Umbilical cord (tissue), 2 donors: ENCODE data around the gene ARHGDIB. TPM values are rescaled to one million over a fixed set of nuclear protein-coding genes. Genes with fewer than 3 reads are reported as not detected.

ENCODE experiments used
- DNase-seq: peaks from one replicate; pipeline ENCODE4 v3.0.0-alpha.2; 2015; ENCODE audit warnings: low spot score
- total RNA-seq: library from RNA; depleted of rRNA; stranded (reverse); fragments of >200 nt; gene quantifications from one replicate; pipeline ENCODE4 v1.2.3, GENCODE V29; 2014; ENCODE audit warnings: low replicate concordance; ENCODE audit not compliant: insufficient read depth

ARHGDIB gene
- 60.2 TPM for total RNA-seq

DNA sequence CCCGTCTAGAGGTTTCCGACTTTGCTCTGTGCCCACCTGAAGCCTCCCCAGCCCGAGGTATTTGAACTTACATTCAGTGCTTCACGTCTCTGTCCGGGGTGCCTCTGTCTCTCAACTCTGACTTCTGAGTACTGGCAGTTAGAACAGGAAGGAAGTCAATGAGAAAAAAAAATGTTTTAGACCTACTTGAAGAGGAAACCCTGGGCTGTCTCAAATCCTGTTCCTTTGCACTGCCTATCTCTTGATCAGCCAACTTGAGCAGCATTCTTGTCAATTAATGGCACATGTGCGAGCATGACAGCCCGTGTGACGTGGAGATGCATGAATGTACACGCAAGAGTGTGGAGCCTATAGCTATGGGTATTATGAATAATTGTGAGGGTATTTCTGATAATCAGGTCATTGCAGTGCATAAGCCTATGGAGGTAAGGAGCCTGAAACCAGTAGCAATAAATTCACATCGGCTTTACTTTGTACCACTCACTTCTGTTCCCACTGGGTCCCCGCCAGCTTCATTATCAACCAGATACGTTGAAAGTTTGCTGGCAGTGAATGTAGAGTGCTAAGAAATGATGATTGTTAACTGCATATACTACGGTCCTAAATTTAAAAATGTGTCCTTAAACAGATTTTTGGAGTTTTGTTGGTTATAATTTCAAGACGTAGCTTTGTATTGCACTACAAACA, at the start of gene ARHGDIB:
Gene ARHGDIB, minus strand, starts transcription at position 136 of the 687 bp plus-strand sequence. CDS start 10,889 bp downstream, outside the sequence.
- DNase-seq: peak; percentile 84

DNA sequence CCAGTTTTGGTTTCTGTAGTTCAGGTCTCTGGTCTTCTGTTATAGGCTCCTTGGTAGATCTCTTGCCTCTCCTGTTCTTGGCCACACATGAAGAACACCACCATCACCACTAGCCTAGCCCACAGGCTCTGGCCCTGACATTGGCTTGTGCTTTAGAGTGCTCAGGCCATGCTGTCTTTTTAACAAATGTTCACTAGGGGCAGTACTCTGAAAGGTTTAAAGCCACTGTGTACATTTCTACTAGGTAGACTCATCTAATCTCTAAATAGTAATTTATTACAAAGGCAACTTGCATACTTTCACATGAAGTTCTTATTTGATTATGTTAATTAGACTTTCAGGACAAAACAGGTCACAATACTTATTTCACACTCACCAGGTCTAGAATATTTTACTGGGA, 49.8 kb upstream of the ARHGDIB start:
- no peak for DNase-seq

- DNase-seq: no peak
Measured at GRCh38 chr12:15007551-15007950, 46.1 kb upstream of the ARHGDIB start.

DNA sequence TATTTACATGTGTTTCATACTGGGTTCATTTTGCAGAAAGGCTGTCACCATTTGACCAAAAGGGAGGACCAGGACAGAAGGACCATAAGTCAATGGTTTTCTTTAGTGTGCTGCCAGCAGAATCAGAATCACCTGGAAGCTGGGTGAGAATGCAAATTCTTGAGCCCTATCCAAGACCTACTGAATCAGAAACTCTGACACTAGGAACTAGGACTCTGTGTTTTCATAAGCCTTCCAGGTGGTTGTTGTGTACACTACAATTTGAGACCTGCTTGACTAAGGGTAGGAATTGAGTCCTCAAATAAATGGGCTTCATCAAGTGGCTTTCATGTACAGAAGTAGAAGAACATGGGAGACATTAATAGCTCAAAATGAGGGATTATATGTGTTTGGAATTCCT, 43.7 kb upstream of the ARHGDIB start:
- DNase-seq: no peak

GRCh38 chr12:15004421-15004820, 43.0 kb upstream of the ARHGDIB start:
- no peak for DNase-seq

GRCh38 chr12:15001733-15002382, 40.5 kb upstream of the ARHGDIB start:
- DNase-seq: peak; percentile 85

GRCh38 chr12:15000575-15000974, 39.2 kb upstream of the ARHGDIB start:
- DNase-seq: no peak

- DNase-seq: no peak
Measured at GRCh38 chr12:14999695-15000365, 38.4 kb upstream of the ARHGDIB start.

DNA sequence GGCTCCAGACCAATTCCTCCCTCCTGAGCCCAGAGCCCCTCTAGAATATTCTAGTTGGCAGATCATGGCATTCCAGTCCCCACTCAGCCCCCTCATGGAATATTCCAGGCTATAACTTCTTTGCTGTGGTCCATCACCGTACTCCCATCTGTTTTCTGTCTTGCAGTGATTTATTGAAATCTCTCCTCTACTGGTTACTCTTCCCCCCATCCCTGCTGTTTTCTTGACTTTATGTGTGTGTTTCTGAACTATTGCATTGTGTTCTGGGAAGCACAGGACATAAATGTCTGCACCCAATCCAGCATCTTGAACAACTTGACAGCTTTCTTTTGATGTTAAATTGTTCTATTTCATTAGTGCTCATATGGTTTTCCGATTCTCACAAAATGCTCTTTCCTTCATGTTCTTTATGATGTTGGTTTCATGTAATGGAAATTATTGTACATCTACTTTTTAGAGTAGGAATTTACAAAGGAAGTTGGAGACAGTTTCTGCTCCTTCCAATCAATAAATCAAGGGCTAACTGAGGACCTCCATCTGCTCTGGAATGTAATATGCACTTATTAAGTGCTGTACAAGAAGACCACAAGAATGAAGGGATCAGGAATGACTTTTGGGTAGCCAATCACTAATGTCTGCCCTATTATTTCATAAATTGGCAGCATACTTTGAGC, 37.8 kb upstream of the ARHGDIB start:
- peak; percentile 36 for DNase-seq

DNA sequence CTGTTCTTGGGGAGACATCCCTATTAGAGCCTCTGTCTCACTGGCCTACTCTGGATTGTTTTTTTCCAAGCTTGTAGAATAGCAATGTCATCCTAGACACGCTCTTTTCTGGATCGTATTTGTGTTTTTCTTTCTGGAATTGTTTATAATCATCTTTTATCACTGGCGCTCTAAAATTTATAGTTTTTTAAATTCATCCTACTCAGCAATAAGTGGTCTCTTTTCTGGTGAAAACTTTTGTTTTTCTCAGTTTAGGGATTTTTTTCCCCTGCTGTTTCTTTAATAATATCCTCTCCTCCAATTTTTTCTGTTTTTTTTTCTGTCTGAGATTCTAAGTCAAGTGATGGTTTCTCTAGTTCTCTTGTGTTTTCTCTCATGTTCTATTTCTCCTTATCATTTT, 36.6 kb upstream of the ARHGDIB start:
- no peak for DNase-seq

GRCh38 chr12:14995583-14996425, 34.4 kb upstream of the ARHGDIB start:
- peak; percentile 84 for DNase-seq

DNA sequence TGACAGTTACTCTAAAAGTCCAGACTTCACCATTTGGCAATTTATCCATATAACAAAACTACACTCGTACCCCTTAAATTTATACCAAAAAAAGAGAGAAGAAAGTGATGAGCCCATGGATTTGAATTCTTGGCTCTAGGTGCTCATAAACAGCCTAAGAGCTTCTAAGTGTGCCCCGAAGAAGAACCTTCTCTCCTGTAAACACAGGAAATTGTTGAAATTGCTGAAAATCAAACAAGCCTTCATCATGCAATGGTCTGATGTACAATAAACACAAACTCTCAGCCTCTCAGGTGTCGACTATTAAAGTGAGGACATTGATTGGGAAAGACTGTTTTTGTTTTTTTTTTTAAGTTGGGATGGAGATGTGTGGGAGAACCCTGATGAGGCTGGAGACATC, 33.2 kb upstream of the ARHGDIB start:
- no peak for DNase-seq

- no peak for DNase-seq
Measured at GRCh38 chr12:14993537-14994266, 32.3 kb upstream of the ARHGDIB start.

- DNase-seq: no peak
Measured at GRCh38 chr12:14993117-14993516, 31.7 kb upstream of the ARHGDIB start.

- DNase-seq: no peak
Measured at GRCh38 chr12:14992673-14993072, 31.3 kb upstream of the ARHGDIB start.

DNA sequence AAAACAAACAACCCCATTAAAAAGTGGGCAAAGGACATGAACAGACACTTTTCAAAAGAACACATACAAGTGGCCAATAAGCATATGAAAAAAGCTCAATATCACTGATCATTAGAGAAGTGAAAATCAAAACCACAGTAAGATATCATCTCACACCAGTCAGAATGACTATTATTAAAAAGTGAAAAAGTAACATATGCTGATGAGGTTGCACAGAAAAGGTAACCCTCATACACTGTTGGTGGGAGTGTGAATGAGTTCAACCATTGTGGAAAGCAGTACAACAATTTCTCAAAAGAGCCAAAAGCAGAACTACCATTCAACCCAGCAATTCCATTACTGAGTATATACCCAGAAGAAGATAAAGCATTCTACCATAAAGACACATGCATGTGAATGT, 29.7 kb upstream of the ARHGDIB start:
- no peak for DNase-seq

- DNase-seq: no peak
Measured at GRCh38 chr12:14989790-14990189, 28.4 kb upstream of the ARHGDIB start.

GRCh38 chr12:14988035-14988434, 26.6 kb upstream of the ARHGDIB start:
- no peak for DNase-seq

GRCh38 chr12:14986449-14986848, 25.0 kb upstream of the ARHGDIB start:
- no peak for DNase-seq

DNA sequence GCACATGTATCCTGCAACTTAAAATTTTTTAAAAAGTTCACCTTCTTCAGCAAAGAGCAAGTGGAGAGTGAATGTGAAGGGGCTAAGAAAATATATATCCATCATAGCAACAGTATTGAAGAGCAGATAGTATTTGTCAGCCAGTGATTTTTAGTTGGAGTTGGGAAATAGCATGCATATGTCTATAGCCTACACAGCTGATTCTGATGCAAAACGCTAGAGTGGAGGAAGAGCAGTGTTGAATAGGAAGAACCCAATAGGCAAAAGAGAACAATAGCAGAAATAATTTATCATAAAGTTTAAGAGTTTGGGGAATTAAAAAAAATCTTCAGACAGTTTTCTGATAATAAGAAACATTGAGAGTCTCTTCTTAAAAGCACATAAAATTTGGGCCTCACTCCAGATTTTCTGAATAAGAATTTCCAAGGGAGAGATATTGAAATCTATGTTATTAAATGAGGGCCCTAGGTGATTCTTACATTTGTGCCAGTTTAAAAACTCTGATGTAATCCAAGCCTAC, 23.4 kb upstream of the ARHGDIB start:
- DNase-seq: no peak
